ENCODE results near the gene PTPRK.
A peak's percentile ranks its signal among the peaks of the same experiment; 100 is the strongest.

GRCh38 chr6:128327890-128328289, 192.5 kb downstream of the PTPRK start:
- TF ChIP-seq CTCF (IDR thresholded peaks at IDR 0.05 in 4 of 5, conservative IDR thresholded peaks at IDR 0.05 in 1 of 5) (peak in 2 of 5 experiments; percentile 29 to 40), POLR2A (IDR thresholded peaks at IDR 0.05) (no peak)
